ENCODE data around the gene POMT1.

- TF ChIP-seq USF1 (IDR thresholded peaks at IDR 0.05; ENCODE audit: borderline replicate concordance, low read depth) = no peak
- TF ChIP-seq CTCF (IDR thresholded peaks at IDR 0.05) = no peak
- no peak for TF ChIP-seq RAD21 (IDR thresholded peaks at IDR 0.05; ENCODE audit: low read length)
- TF ChIP-seq EP300 (IDR thresholded peaks at IDR 0.05; ENCODE audit: borderline replicate concordance in 1 of 2, low read depth in 1 of 2, low read length in 1 of 2) = no peak
- no peak for TF ChIP-seq MAX (IDR thresholded peaks at IDR 0.05; ENCODE audit: low read depth)
- no peak for TF ChIP-seq MXI1 (IDR thresholded peaks at IDR 0.05; ENCODE audit: low read depth, low read length)
- no peak for TF ChIP-seq IRF3 (IDR thresholded peaks at IDR 0.05; ENCODE audit: low read depth, low read length)
- no peak for TF ChIP-seq TAF1 (IDR thresholded peaks at IDR 0.05; ENCODE audit: borderline replicate concordance, low read depth, low read length)
- TF ChIP-seq POLR2AphosphoS5 (IDR thresholded peaks at IDR 0.05; ENCODE audit: low read depth, low read length) = no peak
- no peak for TF ChIP-seq GATA2 (CRISPR knock-in tag; IDR thresholded peaks at IDR 0.05)
- TF ChIP-seq REST (IDR thresholded peaks at IDR 0.05; ENCODE audit: low read depth, low read length) = no peak
- TF ChIP-seq GABPA (IDR thresholded peaks at IDR 0.05; ENCODE audit: low read depth) = no peak
- no peak for TF ChIP-seq TCF12 (IDR thresholded peaks at IDR 0.05)
- no peak for TF ChIP-seq SMC3 (IDR thresholded peaks at IDR 0.05; ENCODE audit: low read depth, low read length)
These were observed 15.1 kb downstream of the POMT1 start for GRCh38 chr9:131517761-131518190.
